BE2C (cell line): ENCODE results near the gene OTUD4.

ENCODE experiments used
- DNase-seq: peaks from one replicate; pipeline ENCODE4 v3.0.0-alpha.2; 2020
- H3K27me3 ChIP-seq: fragments of 250-450 bp; sonication (Bioruptor Pico); 2 replicates; pipeline ENCODE4 v1.5.1; 2020; ENCODE audit warnings: mild to moderate bottlenecking
- H3K36me3 ChIP-seq: fragments of 250-450 bp; sonication (Bioruptor Pico); 2 replicates; pipeline ENCODE4 v1.5.1; 2020; ENCODE audit warnings: mild to moderate bottlenecking
- H3K4me1 ChIP-seq: fragments of 250-450 bp; sonication (Bioruptor Pico); 2 replicates; pipeline ENCODE4 v1.5.1; 2020
- H3K4me3 ChIP-seq: 2 replicates; pipeline ENCODE4 v1.5.1; 2011; ENCODE audit warnings: low read depth, low read length
- H3K9me3 ChIP-seq: fragments of 250-450 bp; sonication (Bioruptor Pico); 2 replicates; pipeline ENCODE4 v1.5.1; 2020
- TF ChIP-seq, protein P1 (sequence below): IDR thresholded peaks from 2 replicates; pipeline ENCODE4 v1.5.1; 2012; ENCODE audit warnings: mild to moderate bottlenecking, low read depth, low read length

Gene OTUD4

DNA sequence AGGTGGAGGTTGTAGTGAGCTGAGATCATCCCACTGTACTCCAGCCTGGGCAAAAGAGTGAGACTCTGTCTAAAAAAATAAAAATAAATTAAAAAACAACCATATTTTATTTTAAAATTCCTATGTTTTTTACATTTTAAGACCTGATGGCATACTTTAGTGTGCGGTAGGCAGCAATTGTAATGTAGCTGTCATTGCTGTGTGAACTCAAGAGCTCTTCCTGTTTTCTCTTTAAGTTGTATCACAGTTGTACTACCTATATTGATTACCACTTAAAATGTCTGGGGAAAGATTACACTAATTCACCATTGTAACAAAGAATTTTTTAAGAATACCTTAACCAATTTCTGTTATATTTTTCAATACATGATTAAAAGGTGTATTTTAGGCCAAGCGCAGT lies 55.0 kb downstream of the OTUD4 start:
- Histone ChIP-seq H3K9me3 (no peaks in the 10 kb centered on the region), H3K36me3 (peaks cover 94% of the 10 kb centered on the region), H3K4me3 (no peak overlapping the region), H3K27me3 (no peaks in the 10 kb centered on the region), H3K4me1 (no peaks in the 10 kb centered on the region)
- no peak for DNase-seq
- TF ChIP-seq, protein P1, sequence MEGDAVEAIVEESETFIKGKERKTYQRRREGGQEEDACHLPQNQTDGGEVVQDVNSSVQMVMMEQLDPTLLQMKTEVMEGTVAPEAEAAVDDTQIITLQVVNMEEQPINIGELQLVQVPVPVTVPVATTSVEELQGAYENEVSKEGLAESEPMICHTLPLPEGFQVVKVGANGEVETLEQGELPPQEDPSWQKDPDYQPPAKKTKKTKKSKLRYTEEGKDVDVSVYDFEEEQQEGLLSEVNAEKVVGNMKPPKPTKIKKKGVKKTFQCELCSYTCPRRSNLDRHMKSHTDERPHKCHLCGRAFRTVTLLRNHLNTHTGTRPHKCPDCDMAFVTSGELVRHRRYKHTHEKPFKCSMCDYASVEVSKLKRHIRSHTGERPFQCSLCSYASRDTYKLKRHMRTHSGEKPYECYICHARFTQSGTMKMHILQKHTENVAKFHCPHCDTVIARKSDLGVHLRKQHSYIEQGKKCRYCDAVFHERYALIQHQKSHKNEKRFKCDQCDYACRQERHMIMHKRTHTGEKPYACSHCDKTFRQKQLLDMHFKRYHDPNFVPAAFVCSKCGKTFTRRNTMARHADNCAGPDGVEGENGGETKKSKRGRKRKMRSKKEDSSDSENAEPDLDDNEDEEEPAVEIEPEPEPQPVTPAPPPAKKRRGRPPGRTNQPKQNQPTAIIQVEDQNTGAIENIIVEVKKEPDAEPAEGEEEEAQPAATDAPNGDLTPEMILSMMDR: no peak

DNA sequence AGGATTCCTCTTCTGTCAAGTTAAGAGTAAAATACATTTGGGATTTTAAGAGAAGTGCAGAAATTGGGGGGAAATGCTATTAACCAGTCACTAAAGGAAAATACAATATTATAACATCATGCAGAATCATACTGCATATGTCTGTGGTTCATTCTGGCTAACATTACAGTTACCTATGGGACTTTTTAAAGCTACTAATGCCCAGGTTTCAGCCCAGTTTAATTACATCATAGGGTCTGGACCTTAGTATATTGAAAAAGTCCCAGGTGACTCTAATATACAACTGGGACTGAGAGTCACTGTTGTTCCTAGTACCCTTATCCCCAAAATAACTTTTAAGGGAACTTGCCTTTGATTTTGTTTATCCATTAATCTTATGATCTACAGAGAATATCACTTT lies 72.3 kb downstream of the OTUD4 start:
- Histone ChIP-seq H3K4me1 (no peaks in the 10 kb centered on the region), H3K9me3 (no peaks in the 10 kb centered on the region), H3K36me3 (peaks cover 85% of the 10 kb centered on the region), H3K27me3 (no peaks in the 10 kb centered on the region), H3K4me3 (no peak overlapping the region)
- TF ChIP-seq, protein P1: no peak
- DNase-seq: no peak

DNA sequence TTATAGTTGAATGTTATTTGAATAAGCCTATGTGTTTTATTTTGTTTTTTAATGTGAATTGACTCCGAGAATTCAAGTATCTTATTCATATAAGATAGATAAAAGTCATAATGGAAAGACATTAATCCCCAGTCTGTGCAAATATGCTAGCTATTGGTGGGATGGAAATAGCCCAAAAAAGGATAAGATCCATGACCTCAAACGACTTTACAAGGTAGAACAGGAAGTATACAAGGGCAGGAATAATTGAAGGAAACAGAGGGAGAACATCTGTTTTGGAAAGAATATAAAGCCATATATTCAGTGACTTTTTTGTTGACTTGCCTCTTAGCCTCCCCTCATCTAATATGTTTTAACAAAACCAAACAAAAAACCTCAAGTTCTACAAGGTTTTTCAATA lies 73.3 kb downstream of the OTUD4 start:
- Histone ChIP-seq H3K27me3 (no peaks in the 10 kb centered on the region), H3K4me1 (no peaks in the 10 kb centered on the region), H3K36me3 (peaks cover 75% of the 10 kb centered on the region), H3K9me3 (no peaks in the 10 kb centered on the region), H3K4me3 (no peak overlapping the region)
- no peak for DNase-seq
- TF ChIP-seq, protein P1: no peak

DNA sequence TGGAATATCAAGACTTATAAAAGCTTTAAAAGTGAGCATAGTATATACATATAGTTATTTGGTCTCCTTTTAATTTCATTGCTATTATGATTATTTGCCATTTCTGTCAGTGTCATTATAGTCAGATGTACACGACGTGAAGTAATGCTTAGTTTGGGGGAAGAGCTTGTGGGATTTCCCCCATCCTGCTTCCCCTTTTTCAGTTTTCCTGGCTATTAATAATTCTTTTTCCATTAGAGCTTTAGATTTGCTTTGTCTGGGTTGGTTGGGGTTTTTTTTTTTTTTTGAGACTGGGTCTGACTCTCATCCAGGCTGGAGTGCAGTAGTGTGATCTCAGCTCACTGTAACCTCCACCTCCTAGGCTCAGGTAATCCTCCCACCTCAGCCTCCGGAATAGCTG lies 76.9 kb downstream of the OTUD4 start:
- H3K4me1 ChIP-seq: no peaks in the 10 kb centered on the region
- H3K36me3 ChIP-seq: peaks cover 47% of the 10 kb centered on the region
- no peaks in the 10 kb centered on the region for H3K9me3 ChIP-seq
- DNase-seq: no peak
- H3K27me3 ChIP-seq: no peaks in the 10 kb centered on the region
- TF ChIP-seq, protein P1: no peak
- no peak overlapping the region for H3K4me3 ChIP-seq

DNA sequence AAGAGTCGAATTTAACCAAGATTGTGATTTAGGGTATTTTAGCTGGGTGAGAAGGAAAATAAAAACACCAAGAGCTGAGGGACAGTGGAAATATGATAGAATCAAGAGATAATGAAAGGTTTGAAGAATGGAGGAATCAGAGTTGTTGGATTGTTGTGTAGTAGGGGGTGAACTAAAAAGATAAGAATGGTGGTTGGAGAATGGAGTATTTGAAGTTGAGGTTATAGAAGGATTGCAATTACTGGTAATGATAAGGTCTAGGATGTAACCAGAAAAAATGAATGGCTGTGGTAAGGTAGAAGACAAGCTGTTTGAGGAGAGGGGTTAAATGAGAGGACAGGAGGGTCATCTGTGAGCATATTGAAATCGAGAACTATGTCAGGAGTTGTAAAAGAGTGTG lies 77.8 kb downstream of the OTUD4 start:
- TF ChIP-seq, protein P1: no peak
- Histone ChIP-seq H3K4me3 (no peak overlapping the region), H3K9me3 (no peaks in the 10 kb centered on the region), H3K27me3 (no peaks in the 10 kb centered on the region), H3K36me3 (peaks cover 38% of the 10 kb centered on the region), H3K4me1 (no peaks in the 10 kb centered on the region)
- no peak for DNase-seq

DNA sequence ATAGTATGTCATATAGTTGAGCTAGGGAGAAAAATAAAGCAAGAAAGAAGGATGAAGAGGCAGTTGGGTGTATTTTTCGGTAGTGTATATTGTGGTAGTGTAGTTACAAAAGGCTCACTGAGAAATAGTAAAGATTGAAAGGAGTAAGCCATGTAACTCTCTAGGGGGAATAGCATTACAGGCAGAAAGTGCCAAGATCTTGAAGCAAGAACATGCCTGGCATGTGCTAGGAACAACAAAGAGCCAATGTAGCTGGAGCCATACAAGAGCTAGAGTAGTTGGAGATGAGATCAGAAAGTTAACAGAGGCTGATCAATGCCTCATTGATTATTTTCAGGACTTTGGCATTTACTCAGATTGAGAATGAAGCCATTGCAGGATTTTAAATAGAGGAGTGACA lies 79.3 kb downstream of the OTUD4 start:
- Histone ChIP-seq H3K4me3 (no peak overlapping the region), H3K36me3 (peaks cover 23% of the 10 kb centered on the region), H3K27me3 (no peaks in the 10 kb centered on the region), H3K4me1 (no peaks in the 10 kb centered on the region), H3K9me3 (no peaks in the 10 kb centered on the region)
- DNase-seq: no peak
- TF ChIP-seq, protein P1: no peak
